Calu3 (cell line): Measurements from ENCODE around the gene SLC16A2. TPM values are rescaled to one million over a fixed set of nuclear protein-coding genes. Genes with fewer than 3 reads are reported as not detected.

ENCODE experiments used
- BruUV-seq: library from RNA; stranded (reverse); fragments of 400-500 nt; replicated peaks from 2 replicates; lab custom pipeline; 2021; lab: Mats Ljungman, UMichigan
- CTCF ChIA-PET: fragments of 300-600 bp; sonication (Branson Sonifier 250); formaldehyde crosslinking; loops from one replicate; lab custom pipeline; 2022; ENCODE audit warnings: antibody characterized with exemption; lab: Charles Lee
- DNase-seq: peaks from one replicate; pipeline ENCODE4 v3.0.0; 2022
- H3K27ac Mint-ChIP-seq: one replicate; pipeline ENCODE4 v1.8.0; 2022; ENCODE audit warnings: mixed read lengths; ENCODE audit not compliant: unreplicated experiment
- H3K27me3 Mint-ChIP-seq: one replicate; pipeline ENCODE4 v1.8.0; 2022; ENCODE audit warnings: mixed read lengths; ENCODE audit not compliant: unreplicated experiment
- H3K36me3 Mint-ChIP-seq: one replicate; pipeline ENCODE4 v1.8.0; 2022; ENCODE audit warnings: mild to moderate bottlenecking, moderate library complexity, mixed read lengths; ENCODE audit not compliant: insufficient read depth, unreplicated experiment
- H3K4me1 Mint-ChIP-seq: one replicate; pipeline ENCODE4 v1.8.0; 2022; ENCODE audit warnings: mild to moderate bottlenecking, low read depth, mixed read lengths; ENCODE audit not compliant: unreplicated experiment
- H3K4me3 Mint-ChIP-seq: one replicate; pipeline ENCODE4 v1.8.0; 2022; ENCODE audit warnings: mild to moderate bottlenecking, low read depth, moderate library complexity, mixed read lengths; ENCODE audit not compliant: unreplicated experiment
- H3K9me3 Mint-ChIP-seq: one replicate; pipeline ENCODE4 v1.8.0; 2022; ENCODE audit warnings: low read depth, mixed read lengths; ENCODE audit not compliant: unreplicated experiment
- intact Hi-C: fragments of 100-400 bp; cut with micrococcal nuclease; formaldehyde crosslinking; loops from one replicate; pipeline ENCODE4 v1.10.0; 2022; ENCODE audit not compliant: unreplicated experiment
- total RNA-seq: library from RNA; stranded (reverse); gene quantifications from 2 replicates; pipeline ENCODE4 v1.2.3, GENCODE V29; 2022
- TF ChIP-seq, protein P1 (sequence below): fragments of 200-600 bp; IDR thresholded peaks from one replicate; pipeline ENCODE4 v1.8.0; 2022; ENCODE audit warnings: antibody characterized with exemption; ENCODE audit not compliant: unreplicated experiment

SLC16A2 gene
- total RNA-seq, 1 experiment from 2014 or later, result 0.59 TPM

DNA sequence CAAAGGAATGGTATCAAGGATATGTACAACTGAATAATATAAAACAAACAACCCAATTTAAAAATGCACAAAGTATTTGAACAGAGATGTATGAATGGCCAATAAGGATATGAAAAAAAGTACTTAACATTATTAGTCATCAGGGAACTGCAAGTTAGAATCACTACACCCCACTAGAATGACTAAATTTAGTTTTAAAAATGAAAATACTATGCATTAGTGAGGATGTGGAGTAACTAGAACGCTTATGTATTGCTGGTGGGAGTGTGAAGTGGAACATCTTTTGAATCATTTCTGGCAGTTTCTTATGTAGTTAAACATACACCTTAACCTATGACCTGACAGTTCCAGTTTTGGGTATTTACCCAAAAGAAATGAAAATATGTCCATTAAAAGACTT is 13.0 kb upstream of the SLC16A2 start:
- BruUV-seq, result no TSS peak
- Mint-ChIP-seq H3K27ac (no peak overlapping the region), H3K4me1 (no peaks in the 10 kb centered on the region), H3K4me3 (no peak overlapping the region), H3K36me3 (no peaks in the 10 kb centered on the region), H3K27me3 (no peaks in the 10 kb centered on the region), H3K9me3 (no peaks in the 10 kb centered on the region)
- no peak for DNase-seq
- TF ChIP-seq, protein P1, sequence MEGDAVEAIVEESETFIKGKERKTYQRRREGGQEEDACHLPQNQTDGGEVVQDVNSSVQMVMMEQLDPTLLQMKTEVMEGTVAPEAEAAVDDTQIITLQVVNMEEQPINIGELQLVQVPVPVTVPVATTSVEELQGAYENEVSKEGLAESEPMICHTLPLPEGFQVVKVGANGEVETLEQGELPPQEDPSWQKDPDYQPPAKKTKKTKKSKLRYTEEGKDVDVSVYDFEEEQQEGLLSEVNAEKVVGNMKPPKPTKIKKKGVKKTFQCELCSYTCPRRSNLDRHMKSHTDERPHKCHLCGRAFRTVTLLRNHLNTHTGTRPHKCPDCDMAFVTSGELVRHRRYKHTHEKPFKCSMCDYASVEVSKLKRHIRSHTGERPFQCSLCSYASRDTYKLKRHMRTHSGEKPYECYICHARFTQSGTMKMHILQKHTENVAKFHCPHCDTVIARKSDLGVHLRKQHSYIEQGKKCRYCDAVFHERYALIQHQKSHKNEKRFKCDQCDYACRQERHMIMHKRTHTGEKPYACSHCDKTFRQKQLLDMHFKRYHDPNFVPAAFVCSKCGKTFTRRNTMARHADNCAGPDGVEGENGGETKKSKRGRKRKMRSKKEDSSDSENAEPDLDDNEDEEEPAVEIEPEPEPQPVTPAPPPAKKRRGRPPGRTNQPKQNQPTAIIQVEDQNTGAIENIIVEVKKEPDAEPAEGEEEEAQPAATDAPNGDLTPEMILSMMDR, result no peak
- CTCF ChIA-PET, result no interaction called here
- intact Hi-C loops, result no loop called here

DNA sequence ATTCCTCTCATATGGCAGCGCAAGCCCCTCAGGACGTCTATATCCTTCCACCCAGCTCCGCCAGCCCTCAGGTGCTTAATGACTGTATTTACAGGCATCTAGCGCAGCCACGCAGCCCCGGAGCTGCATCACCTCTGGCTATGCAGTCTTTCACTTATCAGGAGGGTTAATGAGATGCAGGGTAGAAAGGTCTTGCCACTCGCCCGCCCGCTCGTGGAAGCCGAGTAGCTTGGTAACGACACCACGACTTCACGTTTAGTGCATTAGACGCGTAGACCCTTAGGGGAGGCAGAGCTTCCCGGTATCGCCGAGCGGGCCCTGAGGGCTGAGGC is 1.5 kb upstream of the SLC16A2 start:
- no peak for DNase-seq
- H3K4me3 Mint-ChIP-seq, result peak overlapping the region; percentile 72
- H3K4me1 Mint-ChIP-seq, result no peaks in the 10 kb centered on the region
- H3K36me3 Mint-ChIP-seq, result peaks cover 16% of the 10 kb centered on the region
- intact Hi-C loops, result no loop called here
- H3K27me3 Mint-ChIP-seq, result peaks cover 55% of the 10 kb centered on the region
- H3K27ac Mint-ChIP-seq, result no peak overlapping the region
- CTCF ChIA-PET, result no interaction called here
- no TSS peak for BruUV-seq
- TF ChIP-seq, protein P1, result no peak
- H3K9me3 Mint-ChIP-seq, result no peaks in the 10 kb centered on the region

DNA sequence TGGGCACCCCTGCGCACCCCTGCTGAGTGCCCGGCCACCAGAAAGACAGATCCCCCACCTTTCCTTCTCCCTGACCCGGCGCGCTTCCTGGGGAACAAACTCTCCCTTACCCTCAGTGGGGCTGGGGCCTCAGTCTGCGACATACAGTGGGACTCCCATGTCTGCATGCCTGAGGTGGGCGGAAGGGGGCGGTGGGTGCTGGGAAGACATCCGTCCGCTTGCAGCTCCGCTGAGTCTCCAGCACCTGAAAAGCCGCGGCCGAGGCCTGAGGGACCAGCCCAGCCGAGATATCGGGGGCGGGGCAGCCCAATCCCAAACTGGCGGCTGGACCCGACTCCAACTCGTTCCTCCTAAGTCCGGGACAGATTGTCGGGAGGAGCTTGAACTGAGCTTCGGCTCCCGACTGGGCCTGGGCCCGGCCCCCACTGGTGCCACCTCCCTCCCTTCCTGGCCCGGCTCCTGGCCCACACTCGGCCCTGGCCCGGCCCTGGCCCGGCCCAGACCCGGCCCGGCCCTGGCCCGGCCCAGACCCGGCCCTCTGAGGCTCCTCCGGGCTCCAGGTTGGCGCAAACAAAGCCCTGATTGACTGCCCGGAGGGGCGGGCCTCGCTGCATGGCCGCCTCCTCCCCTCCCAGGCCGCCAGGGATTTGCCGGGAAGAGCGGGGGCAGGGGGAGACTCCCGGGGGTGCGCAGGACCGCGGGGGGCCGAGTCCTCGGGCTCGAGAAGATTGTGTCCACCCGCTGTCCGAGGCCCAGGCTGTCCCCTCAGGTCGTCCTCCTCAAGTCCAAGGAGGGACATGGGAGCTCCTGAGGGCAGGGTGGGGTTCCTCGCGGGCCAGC is 877 bp upstream of the SLC16A2 start:
- H3K27me3 Mint-ChIP-seq, result peaks cover 55% of the 10 kb centered on the region
- H3K9me3 Mint-ChIP-seq, result no peaks in the 10 kb centered on the region
- no TSS peak for BruUV-seq
- peaks cover 16% of the 10 kb centered on the region for H3K36me3 Mint-ChIP-seq
- TF ChIP-seq, protein P1, result no peak
- DNase-seq, result peak; percentile 43
- H3K4me3 Mint-ChIP-seq, result peak overlapping the region; percentile 72
- intact Hi-C loops, result no loop called here
- CTCF ChIA-PET, result no interaction called here
- peak overlapping the region; percentile 51 for H3K27ac Mint-ChIP-seq
- no peaks in the 10 kb centered on the region for H3K4me1 Mint-ChIP-seq

DNA sequence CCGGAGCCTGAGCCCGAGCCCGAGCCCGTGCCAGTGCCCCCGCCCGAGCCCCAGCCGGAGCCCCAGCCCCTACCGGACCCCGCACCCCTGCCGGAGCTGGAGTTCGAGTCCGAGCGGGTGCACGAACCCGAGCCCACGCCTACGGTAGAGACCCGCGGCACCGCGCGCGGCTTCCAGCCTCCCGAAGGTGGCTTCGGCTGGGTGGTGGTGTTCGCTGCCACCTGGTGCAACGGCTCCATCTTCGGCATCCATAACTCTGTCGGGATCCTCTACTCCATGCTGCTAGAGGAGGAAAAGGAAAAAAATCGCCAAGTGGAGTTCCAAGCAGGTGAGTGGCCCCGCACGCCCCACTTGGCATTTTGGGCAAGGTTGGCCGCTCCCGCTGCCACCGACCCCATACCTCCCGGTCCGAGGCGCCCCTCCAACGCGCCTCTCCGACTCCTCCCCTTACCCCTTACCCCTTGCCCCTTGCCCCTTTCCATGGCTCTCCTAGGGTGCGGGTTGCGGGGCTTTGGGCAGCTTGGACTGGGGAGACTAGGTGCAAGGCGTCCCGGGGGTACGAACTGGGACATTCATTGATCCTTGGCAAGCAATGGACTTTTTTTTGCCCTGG is 553 bp downstream of the SLC16A2 start:
- CTCF ChIA-PET, result no interaction called here
- intact Hi-C loops, result no loop called here
- DNase-seq, result no peak
- H3K27me3 Mint-ChIP-seq, result peaks cover 47% of the 10 kb centered on the region
- no peaks in the 10 kb centered on the region for H3K4me1 Mint-ChIP-seq
- peak overlapping the region; percentile 72 for H3K4me3 Mint-ChIP-seq
- no peak overlapping the region for H3K27ac Mint-ChIP-seq
- H3K9me3 Mint-ChIP-seq, result no peaks in the 10 kb centered on the region
- no TSS peak for BruUV-seq
- TF ChIP-seq, protein P1, result no peak
- peaks cover 16% of the 10 kb centered on the region for H3K36me3 Mint-ChIP-seq
